CD14-positive monocyte (primary cell): ENCODE results near the gene TEF. TPM values are rescaled to one million over a fixed set of nuclear protein-coding genes. Genes with fewer than 3 reads are reported as not detected.

ENCODE experiments used
- DNase-seq, 3 donors: peaks; one replicate each; pipeline ENCODE4 v3.0.0-alpha.2; 2011 to 2022
- H2AFZ ChIP-seq: 2 replicates; pipeline ENCODE4 v1.6.0; 2012; ENCODE audit warnings: mild to moderate bottlenecking, low read depth, low read length, inconsistent platforms; ENCODE audit not compliant: insufficient read depth, poor library complexity, severe bottlenecking
- H3K27ac ChIP-seq, 2 donors: 1 replicate in 1 of 2; 2 replicates in 1 of 2; pipeline ENCODE4 v1.5.1; 2012 to 2013; ENCODE audit warnings: low read length in 2 of 2, control low read depth in 1 of 2, inconsistent platforms in 1 of 2, low read depth in 1 of 2, mild to moderate bottlenecking in 1 of 2
- H3K27me3 ChIP-seq, 2 donors: one replicate each; pipeline versions ENCODE4 v1.6.0 to v1.6.1; 2011 to 2013; ENCODE audit warnings: low read length in 2 of 2; ENCODE audit not compliant: control insufficient read depth in 2 of 2, insufficient read depth in 2 of 2
- H3K36me3 ChIP-seq, 2 donors: replicated peaks in 1 of 2; 1 replicate in 1 of 2; 2 replicates in 1 of 2; pipeline versions ENCODE4 v1.5.1 to v1.6.1; 2012 to 2013; ENCODE audit warnings: low read length in 2 of 2, control low read depth in 1 of 2, inconsistent platforms in 1 of 2, mild to moderate bottlenecking in 1 of 2; ENCODE audit not compliant: insufficient read depth in 2 of 2, control insufficient read depth in 1 of 2
- H3K4me1 ChIP-seq, 2 donors: 1 replicate in 1 of 2; 2 replicates in 1 of 2; pipeline versions ENCODE4 v1.5.1 to v1.6.1; 2012 to 2013; ENCODE audit warnings: low read length in 2 of 2, control low read depth in 1 of 2, inconsistent platforms in 1 of 2, mild to moderate bottlenecking in 1 of 2, moderate library complexity in 1 of 2; ENCODE audit not compliant: insufficient read depth in 2 of 2, control insufficient read depth in 1 of 2
- H3K4me2 ChIP-seq: replicated peaks from 2 replicates; pipeline ENCODE3; 2012; ENCODE audit warnings: low read length, moderate library complexity, mild to moderate bottlenecking; ENCODE audit not compliant: poor library complexity, severe bottlenecking; ENCODE audit errors: extremely low read depth
- H3K4me3 ChIP-seq, 3 experiments: fragments of 200-600 bp in 1 of 3; sonication (generic) in 1 of 3; replicated peaks in 1 of 3; 1 replicate in 2 of 3; 2 replicates in 1 of 3; pipeline ENCODE4 v1.5.1; 2011 to 2013; ENCODE audit warnings: low read length in 3 of 3, mild to moderate bottlenecking in 3 of 3, control low read depth in 2 of 3, low read depth in 2 of 3, inconsistent platforms in 1 of 3, moderate library complexity in 1 of 3
- H3K79me2 ChIP-seq: 2 replicates; pipeline ENCODE4 v1.6.0; 2012; ENCODE audit warnings: mild to moderate bottlenecking, control low read depth, inconsistent platforms, low read length, moderate library complexity; ENCODE audit not compliant: insufficient read depth
- H3K9ac ChIP-seq: 2 replicates; pipeline ENCODE4 v1.6.0; 2017; ENCODE audit warnings: low read length, mild to moderate bottlenecking; ENCODE audit not compliant: insufficient read depth, poor library complexity, severe bottlenecking
- H3K9me3 ChIP-seq, 2 donors: replicated peaks in 1 of 2; 1 replicate in 1 of 2; 2 replicates in 1 of 2; pipeline versions ENCODE4 v1.5.1 to v1.6.1; 2012 to 2013; ENCODE audit warnings: low read length in 2 of 2, control low read depth in 1 of 2; ENCODE audit not compliant: control insufficient read depth in 1 of 2, insufficient read depth in 1 of 2
- H4K20me1 ChIP-seq: 2 replicates; pipeline ENCODE4 v1.6.0; 2012; ENCODE audit warnings: mild to moderate bottlenecking, low read length, control low read depth, moderate library complexity; ENCODE audit not compliant: insufficient read depth
- H3K27ac Mint-ChIP-seq, 7 donors: one replicate each; pipeline ENCODE4 v1.8.0; 2020; ENCODE audit warnings: mild to moderate bottlenecking in 7 of 7, mixed read lengths in 7 of 7, moderate library complexity in 6 of 7, inconsistent platforms in 2 of 7
- H3K27me3 Mint-ChIP-seq, 3 donors: one replicate each; pipeline ENCODE4 v1.8.0; 2021 to 2022; ENCODE audit warnings: low read depth in 3 of 3, mild to moderate bottlenecking in 3 of 3, mixed read lengths in 3 of 3, moderate library complexity in 3 of 3, inconsistent platforms in 1 of 3
- H3K36me3 Mint-ChIP-seq, 2 donors: one replicate each; pipeline ENCODE4 v1.8.0; 2020; ENCODE audit warnings: mixed read lengths in 2 of 2, inconsistent platforms in 1 of 2, mild to moderate bottlenecking in 1 of 2
- H3K4me1 Mint-ChIP-seq: one replicate; pipeline ENCODE4 v1.8.0; 2020; ENCODE audit warnings: mild to moderate bottlenecking, mixed read lengths
- H3K4me3 Mint-ChIP-seq, 2 donors: one replicate each; pipeline ENCODE4 v1.8.0; 2020; ENCODE audit warnings: mild to moderate bottlenecking in 2 of 2, mixed read lengths in 2 of 2, moderate library complexity in 1 of 2
- H3K9me3 Mint-ChIP-seq, 7 donors: one replicate each; pipeline ENCODE4 v1.8.0; 2020 to 2022; ENCODE audit warnings: mixed read lengths in 7 of 7, mild to moderate bottlenecking in 6 of 7, moderate library complexity in 6 of 7, inconsistent platforms in 2 of 7
- WGBS: methylation state at CpG from one replicate; pipeline ENCODE4 v1.1.5; 2013; ENCODE audit warnings: missing lambda C conversion rate; ENCODE audit not compliant: insufficient coverage; 5-methylcytosine and 5-hydroxymethylcytosine counted together
- intact Hi-C, 2 donors: fragments of 100-400 bp; cut with micrococcal nuclease; formaldehyde crosslinking; loops; one replicate each; pipeline versions ENCODE4 v1.15.0 to v1.15.1; 2023
- polyA plus RNA-seq, 3 donors: library from polyadenylated mRNA; depleted of rRNA in 1 of 3; unstranded in 2 of 3; stranded (reverse) in 1 of 3; fragments of 300-500 nt in 2 of 3; fragments of >200 nt in 1 of 3; fragmentation: Illumina TruSeq in 2 of 3; gene quantifications; 1 replicate in 2 of 3; 2 replicates in 1 of 3; pipeline ENCODE4 v1.2.3, GENCODE V29; 2012 to 2021
- TF ChIP-seq, protein P1 (sequence below): fragments of 200-600 bp; IDR thresholded peaks from one replicate; pipeline ENCODE4 v1.8.0; 2022; ENCODE audit warnings: antibody characterized with exemption, mild to moderate bottlenecking

Gene TEF
- polyA plus RNA-seq, 3 donors = 0.71 to 1.7 (median 1.1) TPM

- Mint-ChIP-seq H3K4me1 (no peaks in the 10 kb centered on the region), H3K9me3 (no peaks in the 10 kb centered on the region), H3K4me3 (no peak overlapping the region), H3K27me3 (peaks cover 0 to 3% (median 2%) of the 10 kb centered on the region in 3 donors), H3K36me3 (peaks cover 44 to 79% of the 10 kb centered on the region in 2 donors), H3K27ac (peak overlapping the region in 2 of 7 donors; percentile 37 to 55)
- H3K27ac ChIP-seq = no peak overlapping the region
- H4K20me1 ChIP-seq = no peaks in the 10 kb centered on the region
- TF ChIP-seq, protein P1, sequence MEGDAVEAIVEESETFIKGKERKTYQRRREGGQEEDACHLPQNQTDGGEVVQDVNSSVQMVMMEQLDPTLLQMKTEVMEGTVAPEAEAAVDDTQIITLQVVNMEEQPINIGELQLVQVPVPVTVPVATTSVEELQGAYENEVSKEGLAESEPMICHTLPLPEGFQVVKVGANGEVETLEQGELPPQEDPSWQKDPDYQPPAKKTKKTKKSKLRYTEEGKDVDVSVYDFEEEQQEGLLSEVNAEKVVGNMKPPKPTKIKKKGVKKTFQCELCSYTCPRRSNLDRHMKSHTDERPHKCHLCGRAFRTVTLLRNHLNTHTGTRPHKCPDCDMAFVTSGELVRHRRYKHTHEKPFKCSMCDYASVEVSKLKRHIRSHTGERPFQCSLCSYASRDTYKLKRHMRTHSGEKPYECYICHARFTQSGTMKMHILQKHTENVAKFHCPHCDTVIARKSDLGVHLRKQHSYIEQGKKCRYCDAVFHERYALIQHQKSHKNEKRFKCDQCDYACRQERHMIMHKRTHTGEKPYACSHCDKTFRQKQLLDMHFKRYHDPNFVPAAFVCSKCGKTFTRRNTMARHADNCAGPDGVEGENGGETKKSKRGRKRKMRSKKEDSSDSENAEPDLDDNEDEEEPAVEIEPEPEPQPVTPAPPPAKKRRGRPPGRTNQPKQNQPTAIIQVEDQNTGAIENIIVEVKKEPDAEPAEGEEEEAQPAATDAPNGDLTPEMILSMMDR = no peak
- peaks cover 63 to 80% of the 10 kb centered on the region in 2 donors for H3K36me3 ChIP-seq
- no peaks in the 10 kb centered on the region for H3K79me2 ChIP-seq
- intact Hi-C loops = no loop called here
- no peak overlapping the region for H3K9ac ChIP-seq
- no peak overlapping the region for H3K4me2 ChIP-seq
- H2AFZ ChIP-seq = no peak overlapping the region
- DNase-seq = no peak
- WGBS = 89% methylated on average over 11 of the region's 11 CpGs
- no peaks in the 10 kb centered on the region for H3K27me3 ChIP-seq
- no peak overlapping the region for H3K4me3 ChIP-seq
- H3K4me1 ChIP-seq = no peaks in the 10 kb centered on the region
- H3K9me3 ChIP-seq = no peaks in the 10 kb centered on the region
Observed at GRCh38 chr22:41340357-41340756, 41.4 kb upstream of the TEF start.

DNA sequence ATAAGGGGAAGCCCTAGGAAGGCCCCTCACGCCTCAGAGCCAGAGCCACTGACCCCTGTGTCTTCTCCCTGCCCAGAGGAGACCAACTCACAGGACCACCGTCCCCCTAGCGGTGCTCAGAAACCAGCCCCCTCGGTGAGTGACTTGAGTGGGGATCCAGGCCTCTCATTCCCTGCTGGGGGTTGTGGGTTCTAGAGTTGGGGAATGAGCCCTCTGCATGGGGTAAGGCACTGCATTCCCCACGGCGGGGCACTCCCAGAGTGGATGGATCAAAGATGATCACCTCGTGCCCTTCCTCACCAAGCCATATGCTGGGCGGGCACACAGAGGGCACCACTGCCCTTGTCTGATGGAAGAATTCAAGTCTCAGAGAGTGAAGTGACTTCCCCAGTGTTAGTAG, 40.7 kb upstream of the TEF start:
- peaks cover 63 to 80% of the 10 kb centered on the region in 2 donors for H3K36me3 ChIP-seq
- H3K4me3 Mint-ChIP-seq = no peak overlapping the region
- H3K9ac ChIP-seq = no peak overlapping the region
- no peaks in the 10 kb centered on the region for H3K27me3 ChIP-seq
- TF ChIP-seq, protein P1 = no peak
- H3K36me3 Mint-ChIP-seq = peaks cover 42 to 79% of the 10 kb centered on the region in 2 donors
- DNase-seq = no peak
- 100% methylated on average over 2 of the region's 8 CpGs for WGBS
- H4K20me1 ChIP-seq = no peaks in the 10 kb centered on the region
- no peak overlapping the region for H3K4me3 ChIP-seq
- H3K9me3 ChIP-seq = no peaks in the 10 kb centered on the region
- H3K9me3 Mint-ChIP-seq = no peaks in the 10 kb centered on the region
- intact Hi-C loops = no loop called here
- H3K27ac Mint-ChIP-seq = peak overlapping the region in 1 of 7 donors; percentile 37
- no peak overlapping the region for H3K27ac ChIP-seq
- H3K27me3 Mint-ChIP-seq = peaks cover 0 to 3% (median 2%) of the 10 kb centered on the region in 3 donors
- no peaks in the 10 kb centered on the region for H3K4me1 ChIP-seq
- H2AFZ ChIP-seq = no peak overlapping the region
- no peak overlapping the region for H3K4me2 ChIP-seq
- no peaks in the 10 kb centered on the region for H3K79me2 ChIP-seq
- H3K4me1 Mint-ChIP-seq = no peaks in the 10 kb centered on the region
